ENCODE measurements around the gene DPEP1. TPM values are rescaled to one million over a fixed set of nuclear protein-coding genes. Genes with fewer than 3 reads are reported as not detected.

The DPEP1 gene
- total RNA-seq, 4 donors from 2014 or later: 0.39 to 2.5 (median 0.74) TPM

DNA sequence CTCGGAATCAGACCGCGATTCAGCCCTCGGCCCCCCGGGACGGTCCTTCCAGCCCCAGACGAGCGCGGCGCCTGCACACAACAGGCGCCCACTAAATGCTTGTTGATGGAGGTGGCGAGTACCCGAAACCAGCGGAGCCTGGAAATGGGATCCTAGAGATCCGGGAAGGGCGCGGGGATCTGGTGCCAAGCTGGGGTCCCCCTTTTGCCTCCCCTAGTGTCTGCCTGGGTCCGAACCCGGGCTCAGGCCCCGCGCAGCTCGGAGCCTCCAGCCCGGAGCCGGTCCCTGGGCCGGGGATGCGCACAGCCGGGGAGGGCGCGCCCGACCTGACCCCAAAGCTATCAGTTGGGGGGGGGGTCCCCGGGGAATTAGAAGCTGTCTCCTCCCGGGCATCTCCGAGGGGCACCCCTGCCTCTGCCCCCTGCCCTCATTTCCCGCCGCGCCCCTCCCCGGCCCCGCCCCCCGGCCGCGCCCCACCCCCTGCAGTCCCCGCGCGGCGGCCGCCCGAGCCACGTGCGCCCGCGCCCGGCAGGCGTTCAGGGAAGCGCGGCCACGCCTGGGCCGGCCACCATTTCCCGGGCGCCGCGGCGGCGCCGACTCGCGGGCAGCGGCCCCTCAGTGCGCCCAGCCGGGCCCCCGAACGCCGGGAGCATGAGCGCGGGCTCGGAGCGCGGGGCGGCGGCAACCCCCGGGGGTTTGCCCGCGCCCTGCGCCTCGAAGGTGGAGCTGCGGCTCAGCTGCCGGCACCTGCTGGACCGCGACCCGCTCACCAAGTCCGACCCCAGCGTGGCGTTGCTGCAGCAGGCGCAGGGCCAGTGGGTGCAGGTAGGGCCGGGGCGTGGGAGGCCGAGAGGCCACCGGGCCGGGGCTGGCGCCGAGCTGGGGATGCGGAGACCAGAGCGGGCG lies 37.9 kb upstream of the DPEP1 start, which contains the start of gene CPNE7:
CPNE7 (plus strand) TSS at position 512 of the 906 bp plus-strand sequence; CDS start at position 652, 140 bp downstream.
- Histone ChIP-seq H3K27ac (no peak within 1 kb of the TSS), H3K9me3 (no peaks in the 10 kb centered on the region), H3K27me3 (peaks cover 0 to 64% of the 10 kb centered on the region in 2 donors), H3K36me3 (no peaks in the 10 kb centered on the region), H3K4me1 (peaks cover 0 to 23% (median 12%) of the 10 kb centered on the region in 4 donors), H3K4me3 (peak within 1 kb of the TSS in 2 of 4 donors; percentile 29 to 34)
- DNase-seq (ENCODE audit: low spot score in 2 of 2): no peak
- 2 to 4% methylated on average over 37 to 63 of the region's 103 CpGs for WGBS, 2 donors
- no peak for TF ChIP-seq POLR2A (IDR thresholded peaks at IDR 0.05)
- TF ChIP-seq EP300 (IDR thresholded peaks at IDR 0.05): no peak

DNA sequence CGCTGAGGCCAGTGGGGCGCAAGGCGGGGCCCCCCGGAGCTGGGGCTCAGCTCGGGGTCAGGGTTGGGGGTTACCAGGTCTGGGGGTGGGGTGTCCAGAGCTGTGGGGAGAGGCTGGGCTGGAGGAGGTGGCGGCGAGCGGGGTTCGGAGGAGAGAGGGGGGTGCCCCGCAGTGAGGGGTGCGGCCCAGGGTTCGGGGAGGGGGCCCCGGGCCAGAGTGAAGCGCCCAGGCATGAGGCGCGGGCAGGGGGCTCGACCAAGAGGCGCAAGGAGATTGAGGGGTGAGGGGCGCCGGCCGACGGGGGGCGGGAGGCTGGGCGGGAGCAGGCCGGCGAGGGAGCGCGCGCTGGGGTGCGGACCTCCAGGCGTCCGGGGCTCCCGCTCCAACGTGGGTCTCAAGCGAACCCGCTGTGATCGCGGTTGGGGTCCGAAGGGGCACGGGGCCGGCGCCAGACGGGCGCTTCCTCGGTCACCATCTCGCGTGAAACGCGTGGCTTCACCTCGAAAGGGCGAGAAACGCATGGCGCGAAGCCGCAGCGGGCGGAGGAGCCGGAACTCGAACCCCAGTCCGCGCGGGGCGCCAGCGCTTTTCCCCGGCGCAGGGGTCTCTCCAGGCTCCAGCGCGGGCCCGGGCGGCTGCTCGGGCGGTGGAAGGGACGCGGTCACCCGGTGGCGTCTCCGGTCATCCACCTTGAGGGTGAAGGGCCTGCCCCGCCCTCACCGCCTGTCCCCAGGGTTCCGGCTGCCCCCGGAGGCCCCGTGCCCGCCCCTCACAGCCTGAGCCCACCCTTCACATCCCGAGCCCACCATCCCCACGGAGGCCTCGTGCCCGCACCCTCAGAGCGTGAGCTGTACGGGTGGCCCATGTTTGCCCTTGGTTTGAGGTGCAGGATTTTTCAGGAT lies 37.0 kb upstream of the DPEP1 start:
- DNase-seq (ENCODE audit: low spot score in 2 of 2): no peak
- no peaks in the 10 kb centered on the region for H3K9me3 ChIP-seq
- TF ChIP-seq, protein P1, sequence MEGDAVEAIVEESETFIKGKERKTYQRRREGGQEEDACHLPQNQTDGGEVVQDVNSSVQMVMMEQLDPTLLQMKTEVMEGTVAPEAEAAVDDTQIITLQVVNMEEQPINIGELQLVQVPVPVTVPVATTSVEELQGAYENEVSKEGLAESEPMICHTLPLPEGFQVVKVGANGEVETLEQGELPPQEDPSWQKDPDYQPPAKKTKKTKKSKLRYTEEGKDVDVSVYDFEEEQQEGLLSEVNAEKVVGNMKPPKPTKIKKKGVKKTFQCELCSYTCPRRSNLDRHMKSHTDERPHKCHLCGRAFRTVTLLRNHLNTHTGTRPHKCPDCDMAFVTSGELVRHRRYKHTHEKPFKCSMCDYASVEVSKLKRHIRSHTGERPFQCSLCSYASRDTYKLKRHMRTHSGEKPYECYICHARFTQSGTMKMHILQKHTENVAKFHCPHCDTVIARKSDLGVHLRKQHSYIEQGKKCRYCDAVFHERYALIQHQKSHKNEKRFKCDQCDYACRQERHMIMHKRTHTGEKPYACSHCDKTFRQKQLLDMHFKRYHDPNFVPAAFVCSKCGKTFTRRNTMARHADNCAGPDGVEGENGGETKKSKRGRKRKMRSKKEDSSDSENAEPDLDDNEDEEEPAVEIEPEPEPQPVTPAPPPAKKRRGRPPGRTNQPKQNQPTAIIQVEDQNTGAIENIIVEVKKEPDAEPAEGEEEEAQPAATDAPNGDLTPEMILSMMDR (IDR thresholded peaks at IDR 0.05): no peak
- TF ChIP-seq EP300 (IDR thresholded peaks at IDR 0.05) (no peak), POLR2A (IDR thresholded peaks at IDR 0.05) (no peak)
- no peak overlapping the region for H3K27ac ChIP-seq
- no peaks in the 10 kb centered on the region for H3K36me3 ChIP-seq
- H3K4me3 ChIP-seq: peak overlapping the region in 1 of 4 donors; percentile 9
- H3K4me1 ChIP-seq: peaks cover 0 to 23% (median 12%) of the 10 kb centered on the region in 4 donors
- WGBS, 2 donors: 13% methylated on average over 45 to 78 of the region's 89 CpGs
- H3K27me3 ChIP-seq: peaks cover 0 to 59% of the 10 kb centered on the region in 2 donors

DNA sequence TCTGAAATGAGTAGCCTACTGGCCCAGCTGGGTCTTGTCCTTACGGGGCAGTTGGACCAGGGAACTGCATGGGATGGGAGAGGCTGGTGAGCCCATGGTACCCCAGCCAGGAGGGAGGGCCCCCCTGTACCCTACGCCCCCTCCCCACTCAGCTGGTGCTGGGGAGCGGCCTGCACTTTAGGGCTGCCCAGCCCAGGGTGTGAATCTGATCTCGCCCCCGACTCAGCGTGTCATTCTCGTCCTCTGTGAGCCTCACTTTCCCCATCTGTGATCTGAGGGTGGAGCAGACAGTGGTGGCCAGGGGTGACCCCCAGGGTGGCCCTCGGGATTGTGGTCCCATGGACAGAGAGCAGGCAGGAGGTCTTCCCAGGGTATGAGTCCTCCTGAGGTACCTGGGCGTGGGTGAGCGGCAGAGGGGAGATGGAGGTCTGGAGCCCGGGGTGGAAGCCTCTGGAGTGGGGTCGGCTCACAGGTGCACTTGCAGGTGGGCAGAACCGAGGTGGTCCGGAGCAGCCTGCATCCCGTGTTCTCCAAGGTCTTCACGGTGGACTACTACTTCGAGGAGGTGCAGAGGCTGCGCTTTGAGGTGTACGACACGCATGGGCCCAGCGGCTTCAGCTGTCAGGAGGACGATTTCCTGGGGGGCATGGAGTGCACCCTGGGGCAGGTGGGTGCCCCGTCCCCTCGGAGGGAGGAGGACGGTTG lies 36.2 kb upstream of the DPEP1 start:
- DNase-seq (ENCODE audit: low spot score in 2 of 2): no peak
- TF ChIP-seq, protein P1 (IDR thresholded peaks at IDR 0.05): no peak
- TF ChIP-seq POLR2A (IDR thresholded peaks at IDR 0.05) (no peak), EP300 (IDR thresholded peaks at IDR 0.05) (no peak)
- Histone ChIP-seq H3K27me3 (peaks cover 0 to 51% of the 10 kb centered on the region in 2 donors), H3K36me3 (no peaks in the 10 kb centered on the region), H3K27ac (no peak overlapping the region), H3K9me3 (no peaks in the 10 kb centered on the region), H3K4me1 (peaks cover 0 to 23% (median 12%) of the 10 kb centered on the region in 4 donors), H3K4me3 (no peak overlapping the region)
- 88 to 90% methylated on average over 24 to 25 of the region's 25 CpGs for whole genome bisulfite sequencing, 2 donors

DNA sequence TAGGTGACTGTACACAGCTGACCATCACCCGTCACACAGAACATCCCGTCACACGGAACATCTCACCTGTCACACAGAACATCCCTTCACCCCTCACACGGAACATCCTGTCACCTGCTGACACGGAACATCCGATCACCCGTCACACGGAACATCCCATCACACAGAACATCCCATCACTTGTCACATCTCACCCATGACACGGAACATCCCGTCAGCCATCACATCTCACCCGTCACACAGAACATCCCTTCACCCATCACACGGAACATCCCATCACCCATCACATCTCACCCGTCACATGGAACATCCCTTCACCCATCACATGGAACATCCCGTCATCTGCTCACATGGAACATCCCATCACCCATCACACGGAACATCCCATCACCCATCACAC lies 34.1 kb upstream of the DPEP1 start:
- 89 to 90% methylated on average over 15 of the region's 15 CpGs for WGBS, 2 donors

More for the DNA sequence above, 34.1 kb upstream of the DPEP1 start:
- DNase-seq (ENCODE audit: low spot score in 2 of 2): no peak
- TF ChIP-seq, protein P1 (IDR thresholded peaks at IDR 0.05): no peak
- TF ChIP-seq POLR2A (IDR thresholded peaks at IDR 0.05): no peak
- TF ChIP-seq EP300 (IDR thresholded peaks at IDR 0.05): no peak
- H3K27ac ChIP-seq: no peak overlapping the region
- peaks cover 0 to 30% of the 10 kb centered on the region in 2 donors for H3K27me3 ChIP-seq
- no peaks in the 10 kb centered on the region for H3K9me3 ChIP-seq
- H3K4me1 ChIP-seq: peaks cover 0 to 20% (median 10%) of the 10 kb centered on the region in 4 donors
- H3K36me3 ChIP-seq: no peaks in the 10 kb centered on the region
- H3K4me3 ChIP-seq: no peak overlapping the region
